ENCODE results near the gene HAPLN3. TPM values are rescaled to one million over a fixed set of nuclear protein-coding genes. Genes with fewer than 3 reads are reported as not detected.

Gene HAPLN3
- total RNA-seq, 1 donor from 2014 or later: 77.0 TPM

GRCh38 chr15:88834211-88834812 lies 61.0 kb downstream of the HAPLN3 start:
- peaks cover 7% of the 10 kb centered on the region for H3K4me1 Mint-ChIP-seq
- no peak overlapping the region for H3K27ac Mint-ChIP-seq
- no peaks in the 10 kb centered on the region for H3K27me3 Mint-ChIP-seq
- intact Hi-C loops (cut with micrococcal nuclease): no loop called here
- H3K9me3 Mint-ChIP-seq: no peaks in the 10 kb centered on the region
- DNase-seq: peak; percentile 71
- H3K4me3 Mint-ChIP-seq: no peak overlapping the region
- H3K36me3 Mint-ChIP-seq (ENCODE audit: low read depth): no peaks in the 10 kb centered on the region

GRCh38 chr15:88833731-88834100 lies 61.6 kb downstream of the HAPLN3 start:
- no peaks in the 10 kb centered on the region for H3K9me3 Mint-ChIP-seq
- H3K4me3 Mint-ChIP-seq: no peak overlapping the region
- H3K36me3 Mint-ChIP-seq (ENCODE audit: low read depth): no peaks in the 10 kb centered on the region
- H3K27me3 Mint-ChIP-seq: no peaks in the 10 kb centered on the region
- DNase-seq: no peak
- intact Hi-C loops (cut with micrococcal nuclease): no loop called here
- no peak overlapping the region for H3K27ac Mint-ChIP-seq
- peaks cover 7% of the 10 kb centered on the region for H3K4me1 Mint-ChIP-seq

GRCh38 chr15:88832820-88833730 lies 62.3 kb downstream of the HAPLN3 start:
- intact Hi-C loops (cut with micrococcal nuclease): no loop called here
- Mint-ChIP-seq H3K4me1 (peaks cover 7% of the 10 kb centered on the region), H3K9me3 (no peaks in the 10 kb centered on the region)

GRCh38 chr15:88830016-88830415 lies 65.3 kb downstream of the HAPLN3 start:
- intact Hi-C loops (cut with micrococcal nuclease): no loop called here
- Mint-ChIP-seq H3K36me3 (ENCODE audit: low read depth) (no peaks in the 10 kb centered on the region), H3K27ac (no peak overlapping the region), H3K4me3 (no peak overlapping the region), H3K27me3 (peaks cover 5% of the 10 kb centered on the region), H3K9me3 (no peaks in the 10 kb centered on the region), H3K4me1 (peaks cover 7% of the 10 kb centered on the region)
- DNase-seq: no peak

More at GRCh38 chr15:88832820-88833730, 62.3 kb downstream of the HAPLN3 start:
- Mint-ChIP-seq H3K4me3 (no peak overlapping the region), H3K27me3 (no peaks in the 10 kb centered on the region), H3K36me3 (ENCODE audit: low read depth) (no peaks in the 10 kb centered on the region), H3K27ac (no peak overlapping the region)
- no peak for DNase-seq

- no peaks in the 10 kb centered on the region for H3K9me3 Mint-ChIP-seq
- no peak overlapping the region for H3K4me3 Mint-ChIP-seq
- H3K4me1 Mint-ChIP-seq: no peaks in the 10 kb centered on the region
- H3K36me3 Mint-ChIP-seq (ENCODE audit: low read depth): no peaks in the 10 kb centered on the region
- intact Hi-C loops (cut with micrococcal nuclease): no loop called here
- H3K27ac Mint-ChIP-seq: no peak overlapping the region
- no peak for DNase-seq
- H3K27me3 Mint-ChIP-seq: peaks cover 5% of the 10 kb centered on the region
These were observed 66.6 kb downstream of the HAPLN3 start for GRCh38 chr15:88828791-88829190.

Other genes starting within 250 kb of the HAPLN3 start
- gene ACAN, start 92.1 kb downstream of the HAPLN3 start, total RNA-seq: not detected in 2 replicates
- 7.3 and 10.6 TPM in 2 replicates for gene MFGE8, start 17.8 kb upstream of the HAPLN3 start, total RNA-seq
- 75.2 and 76.6 TPM in 2 replicates for gene ABHD2, start 192.9 kb upstream of the HAPLN3 start, total RNA-seq

All from activated CD4-positive, alpha-beta T cell treated with anti-CD3 and anti-CD28 coated beads, Interleukin-2, amount 10 ng/mL, durations not matched to agents 24 days and 14 days (primary cell).